ENCODE data around the gene PRSS53. TPM values are rescaled to one million over a fixed set of nuclear protein-coding genes. Genes with fewer than 3 reads are reported as not detected.

Gene PRSS53
- total and polyA plus RNA-seq, 10 of the 15 experiments (the other 5 are each of a cell fraction or from before 2014, with no cell fraction given): 0.35 to 3.4 (median 0.88) TPM; not detected in 2

DNA sequence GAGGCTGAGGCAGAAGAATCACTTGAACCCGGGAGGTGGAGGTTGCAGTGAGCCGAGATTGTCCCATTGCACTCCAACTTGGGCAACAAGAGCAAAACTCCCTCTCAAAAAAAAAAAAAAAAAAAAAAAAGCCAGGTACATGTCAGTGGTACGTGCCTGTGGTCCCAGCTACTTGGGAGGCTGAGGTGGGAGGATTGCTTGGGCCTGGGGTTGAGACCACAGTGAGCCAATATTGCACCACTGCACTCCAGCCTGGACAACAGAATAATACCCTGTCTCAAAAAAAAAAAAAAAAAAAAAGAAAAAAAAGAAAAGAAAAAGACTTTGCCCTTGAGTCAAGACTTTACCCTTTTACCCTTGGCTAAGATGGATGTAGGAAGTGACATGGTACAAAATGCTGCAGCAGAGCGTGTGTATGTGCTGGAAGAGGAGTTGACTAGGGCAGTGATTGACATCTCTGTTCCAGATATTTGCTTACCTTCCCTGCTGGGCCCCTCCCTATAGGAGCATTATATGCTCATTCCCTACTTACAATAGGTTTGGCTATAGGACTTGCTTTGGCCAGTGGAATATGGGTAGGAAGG lies 44.8 kb downstream of the PRSS53 start:
- no peak overlapping the region for H3K27ac ChIP-seq (ENCODE audit: control insufficient read depth, insufficient read depth)
- in situ Hi-C loops (cut with MboI): no loop called here
- no peaks in the 10 kb centered on the region for H3K79me2 ChIP-seq (ENCODE audit: control insufficient read depth, insufficient read depth, low read length)
- BruUV-seq (replicated peaks): no TSS peak
- DNase-seq (ENCODE audit: low read depth, low spot score) (no peak), ATAC-seq (no peak), FAIRE-seq (no peak)
- ChIA-PET POLR2A (interaction anchor here (0.7 kb wide), 1 partner anchor 101 kb away, joined by 3 read pairs; no protein-coding TSS in a partner anchor), CTCF (interaction anchor here (1.3 kb wide), 1 partner anchor 59 kb away, joined by 5 read pairs; no protein-coding TSS in a partner anchor), SMC1A (ENCODE audit: uncharacterized antibody, unreplicated experiment) (no interaction called here), RAD21 (ENCODE audit: unreplicated experiment) (interaction anchor here (0.7 kb wide), 1 partner anchor 98 kb away, joined by 5 read pairs; no protein-coding TSS in a partner anchor)
- H3K36me3 ChIP-seq (ENCODE audit: control insufficient read depth in 2 of 2, insufficient read depth in 2 of 2, low read length in 1 of 2): peaks cover 1 to 12% of the 10 kb centered on the region in 2 experiments; a peak in 2 of 4 replicates
- no peaks in the 10 kb centered on the region for H3K9me3 ChIP-seq (replicated peaks; ENCODE audit: control insufficient read depth, insufficient read depth, low read length)
- 86% methylated on average over 4 of the region's 4 CpGs for WGBS (ENCODE audit: insufficient coverage, insufficient replicate concordance, low lambda C conversion rate, missing lambda C conversion rate)
- no peak overlapping the region for H3K4me3 ChIP-seq
- H3K9ac ChIP-seq (ENCODE audit: control insufficient read depth, insufficient read depth, low read length): no peak overlapping the region
- no peaks in the 10 kb centered on the region for H3K4me1 ChIP-seq (ENCODE audit: control insufficient read depth, insufficient read depth, low read length)
- H4K20me1 ChIP-seq (ENCODE audit: control insufficient read depth, insufficient read depth): no peaks in the 10 kb centered on the region
- no peaks in the 10 kb centered on the region for H3K27me3 ChIP-seq (replicated peaks in 1 of 2; ENCODE audit: control insufficient read depth in 2 of 2, insufficient read depth in 2 of 2, low read length in 1 of 2)
- no peak overlapping the region for H3K4me2 ChIP-seq (ENCODE audit: control insufficient read depth, insufficient read depth)
- intact Hi-C loops (cut with micrococcal nuclease; ENCODE audit: unreplicated experiment): no loop called here
- no peak overlapping the region for H2AFZ ChIP-seq (ENCODE audit: control insufficient read depth, low read depth, low read length)
- TF ChIP-seq ZNF217 (IDR thresholded peaks at IDR 0.05) (no peak), NFYA (IDR thresholded peaks at IDR 0.05; ENCODE audit: borderline replicate concordance, low read depth, low read length) (no peak), YY1 (IDR thresholded peaks at IDR 0.05; ENCODE audit: low read depth, low read length) (no peak), STAT1 (conservative IDR thresholded peaks at IDR 0.05) (no peak), ZBED1 (IDR thresholded peaks at IDR 0.05; ENCODE audit: borderline replicate concordance) (no peak)
- TF ChIP-seq, protein P1, sequence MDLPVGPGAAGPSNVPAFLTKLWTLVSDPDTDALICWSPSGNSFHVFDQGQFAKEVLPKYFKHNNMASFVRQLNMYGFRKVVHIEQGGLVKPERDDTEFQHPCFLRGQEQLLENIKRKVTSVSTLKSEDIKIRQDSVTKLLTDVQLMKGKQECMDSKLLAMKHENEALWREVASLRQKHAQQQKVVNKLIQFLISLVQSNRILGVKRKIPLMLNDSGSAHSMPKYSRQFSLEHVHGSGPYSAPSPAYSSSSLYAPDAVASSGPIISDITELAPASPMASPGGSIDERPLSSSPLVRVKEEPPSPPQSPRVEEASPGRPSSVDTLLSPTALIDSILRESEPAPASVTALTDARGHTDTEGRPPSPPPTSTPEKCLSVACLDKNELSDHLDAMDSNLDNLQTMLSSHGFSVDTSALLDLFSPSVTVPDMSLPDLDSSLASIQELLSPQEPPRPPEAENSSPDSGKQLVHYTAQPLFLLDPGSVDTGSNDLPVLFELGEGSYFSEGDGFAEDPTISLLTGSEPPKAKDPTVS (IDR thresholded peaks at IDR 0.05; ENCODE audit: low read depth, low read length): no peak
- TF ChIP-seq, protein P2, sequence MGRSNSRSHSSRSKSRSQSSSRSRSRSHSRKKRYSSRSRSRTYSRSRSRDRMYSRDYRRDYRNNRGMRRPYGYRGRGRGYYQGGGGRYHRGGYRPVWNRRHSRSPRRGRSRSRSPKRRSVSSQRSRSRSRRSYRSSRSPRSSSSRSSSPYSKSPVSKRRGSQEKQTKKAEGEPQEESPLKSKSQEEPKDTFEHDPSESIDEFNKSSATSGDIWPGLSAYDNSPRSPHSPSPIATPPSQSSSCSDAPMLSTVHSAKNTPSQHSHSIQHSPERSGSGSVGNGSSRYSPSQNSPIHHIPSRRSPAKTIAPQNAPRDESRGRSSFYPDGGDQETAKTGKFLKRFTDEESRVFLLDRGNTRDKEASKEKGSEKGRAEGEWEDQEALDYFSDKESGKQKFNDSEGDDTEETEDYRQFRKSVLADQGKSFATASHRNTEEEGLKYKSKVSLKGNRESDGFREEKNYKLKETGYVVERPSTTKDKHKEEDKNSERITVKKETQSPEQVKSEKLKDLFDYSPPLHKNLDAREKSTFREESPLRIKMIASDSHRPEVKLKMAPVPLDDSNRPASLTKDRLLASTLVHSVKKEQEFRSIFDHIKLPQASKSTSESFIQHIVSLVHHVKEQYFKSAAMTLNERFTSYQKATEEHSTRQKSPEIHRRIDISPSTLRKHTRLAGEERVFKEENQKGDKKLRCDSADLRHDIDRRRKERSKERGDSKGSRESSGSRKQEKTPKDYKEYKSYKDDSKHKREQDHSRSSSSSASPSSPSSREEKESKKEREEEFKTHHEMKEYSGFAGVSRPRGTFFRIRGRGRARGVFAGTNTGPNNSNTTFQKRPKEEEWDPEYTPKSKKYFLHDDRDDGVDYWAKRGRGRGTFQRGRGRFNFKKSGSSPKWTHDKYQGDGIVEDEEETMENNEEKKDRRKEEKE (IDR thresholded peaks at IDR 0.05): no peak
- TF ChIP-seq, protein P3, sequence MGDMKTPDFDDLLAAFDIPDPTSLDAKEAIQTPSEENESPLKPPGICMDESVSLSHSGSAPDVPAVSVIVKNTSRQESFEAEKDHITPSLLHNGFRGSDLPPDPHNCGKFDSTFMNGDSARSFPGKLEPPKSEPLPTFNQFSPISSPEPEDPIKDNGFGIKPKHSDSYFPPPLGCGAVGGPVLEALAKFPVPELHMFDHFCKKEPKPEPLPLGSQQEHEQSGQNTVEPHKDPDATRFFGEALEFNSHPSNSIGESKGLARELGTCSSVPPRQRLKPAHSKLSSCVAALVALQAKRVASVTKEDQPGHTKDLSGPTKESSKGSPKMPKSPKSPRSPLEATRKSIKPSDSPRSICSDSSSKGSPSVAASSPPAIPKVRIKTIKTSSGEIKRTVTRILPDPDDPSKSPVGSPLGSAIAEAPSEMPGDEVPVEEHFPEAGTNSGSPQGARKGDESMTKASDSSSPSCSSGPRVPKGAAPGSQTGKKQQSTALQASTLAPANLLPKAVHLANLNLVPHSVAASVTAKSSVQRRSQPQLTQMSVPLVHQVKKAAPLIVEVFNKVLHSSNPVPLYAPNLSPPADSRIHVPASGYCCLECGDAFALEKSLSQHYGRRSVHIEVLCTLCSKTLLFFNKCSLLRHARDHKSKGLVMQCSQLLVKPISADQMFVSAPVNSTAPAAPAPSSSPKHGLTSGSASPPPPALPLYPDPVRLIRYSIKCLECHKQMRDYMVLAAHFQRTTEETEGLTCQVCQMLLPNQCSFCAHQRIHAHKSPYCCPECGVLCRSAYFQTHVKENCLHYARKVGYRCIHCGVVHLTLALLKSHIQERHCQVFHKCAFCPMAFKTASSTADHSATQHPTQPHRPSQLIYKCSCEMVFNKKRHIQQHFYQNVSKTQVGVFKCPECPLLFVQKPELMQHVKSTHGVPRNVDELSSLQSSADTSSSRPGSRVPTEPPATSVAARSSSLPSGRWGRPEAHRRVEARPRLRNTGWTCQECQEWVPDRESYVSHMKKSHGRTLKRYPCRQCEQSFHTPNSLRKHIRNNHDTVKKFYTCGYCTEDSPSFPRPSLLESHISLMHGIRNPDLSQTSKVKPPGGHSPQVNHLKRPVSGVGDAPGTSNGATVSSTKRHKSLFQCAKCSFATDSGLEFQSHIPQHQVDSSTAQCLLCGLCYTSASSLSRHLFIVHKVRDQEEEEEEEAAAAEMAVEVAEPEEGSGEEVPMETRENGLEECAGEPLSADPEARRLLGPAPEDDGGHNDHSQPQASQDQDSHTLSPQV (IDR thresholded peaks at IDR 0.05): no peak
- TF ChIP-seq, protein P4, sequence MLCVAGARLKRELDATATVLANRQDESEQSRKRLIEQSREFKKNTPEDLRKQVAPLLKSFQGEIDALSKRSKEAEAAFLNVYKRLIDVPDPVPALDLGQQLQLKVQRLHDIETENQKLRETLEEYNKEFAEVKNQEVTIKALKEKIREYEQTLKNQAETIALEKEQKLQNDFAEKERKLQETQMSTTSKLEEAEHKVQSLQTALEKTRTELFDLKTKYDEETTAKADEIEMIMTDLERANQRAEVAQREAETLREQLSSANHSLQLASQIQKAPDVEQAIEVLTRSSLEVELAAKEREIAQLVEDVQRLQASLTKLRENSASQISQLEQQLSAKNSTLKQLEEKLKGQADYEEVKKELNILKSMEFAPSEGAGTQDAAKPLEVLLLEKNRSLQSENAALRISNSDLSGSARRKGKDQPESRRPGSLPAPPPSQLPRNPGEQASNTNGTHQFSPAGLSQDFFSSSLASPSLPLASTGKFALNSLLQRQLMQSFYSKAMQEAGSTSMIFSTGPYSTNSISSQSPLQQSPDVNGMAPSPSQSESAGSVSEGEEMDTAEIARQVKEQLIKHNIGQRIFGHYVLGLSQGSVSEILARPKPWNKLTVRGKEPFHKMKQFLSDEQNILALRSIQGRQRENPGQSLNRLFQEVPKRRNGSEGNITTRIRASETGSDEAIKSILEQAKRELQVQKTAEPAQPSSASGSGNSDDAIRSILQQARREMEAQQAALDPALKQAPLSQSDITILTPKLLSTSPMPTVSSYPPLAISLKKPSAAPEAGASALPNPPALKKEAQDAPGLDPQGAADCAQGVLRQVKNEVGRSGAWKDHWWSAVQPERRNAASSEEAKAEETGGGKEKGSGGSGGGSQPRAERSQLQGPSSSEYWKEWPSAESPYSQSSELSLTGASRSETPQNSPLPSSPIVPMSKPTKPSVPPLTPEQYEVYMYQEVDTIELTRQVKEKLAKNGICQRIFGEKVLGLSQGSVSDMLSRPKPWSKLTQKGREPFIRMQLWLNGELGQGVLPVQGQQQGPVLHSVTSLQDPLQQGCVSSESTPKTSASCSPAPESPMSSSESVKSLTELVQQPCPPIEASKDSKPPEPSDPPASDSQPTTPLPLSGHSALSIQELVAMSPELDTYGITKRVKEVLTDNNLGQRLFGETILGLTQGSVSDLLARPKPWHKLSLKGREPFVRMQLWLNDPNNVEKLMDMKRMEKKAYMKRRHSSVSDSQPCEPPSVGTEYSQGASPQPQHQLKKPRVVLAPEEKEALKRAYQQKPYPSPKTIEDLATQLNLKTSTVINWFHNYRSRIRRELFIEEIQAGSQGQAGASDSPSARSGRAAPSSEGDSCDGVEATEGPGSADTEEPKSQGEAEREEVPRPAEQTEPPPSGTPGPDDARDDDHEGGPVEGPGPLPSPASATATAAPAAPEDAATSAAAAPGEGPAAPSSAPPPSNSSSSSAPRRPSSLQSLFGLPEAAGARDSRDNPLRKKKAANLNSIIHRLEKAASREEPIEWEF (IDR thresholded peaks at IDR 0.05; ENCODE audit: insufficient replicate concordance, low read depth, low read length): no peak

Data from GM12878 (cell line).